ENCODE data around the gene LGI2.

DNA sequence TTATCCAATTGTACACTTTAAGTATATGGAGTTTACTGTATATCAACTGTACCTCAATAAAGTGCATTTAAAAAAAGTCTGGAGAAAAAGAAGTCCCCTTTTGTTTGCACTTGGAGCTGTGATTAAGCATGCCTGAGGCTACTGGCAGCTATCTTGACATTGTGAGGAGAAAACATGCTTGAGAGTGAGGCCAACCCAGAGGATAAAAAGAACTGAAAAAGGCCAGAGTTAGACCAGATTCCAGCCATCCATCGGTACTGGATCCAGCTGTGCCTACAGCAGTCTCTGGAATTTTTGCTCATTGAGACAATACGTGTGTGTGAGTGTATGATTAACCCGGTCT, 57.4 kb downstream of the LGI2 start:
- TF ChIP-seq, protein P1, sequence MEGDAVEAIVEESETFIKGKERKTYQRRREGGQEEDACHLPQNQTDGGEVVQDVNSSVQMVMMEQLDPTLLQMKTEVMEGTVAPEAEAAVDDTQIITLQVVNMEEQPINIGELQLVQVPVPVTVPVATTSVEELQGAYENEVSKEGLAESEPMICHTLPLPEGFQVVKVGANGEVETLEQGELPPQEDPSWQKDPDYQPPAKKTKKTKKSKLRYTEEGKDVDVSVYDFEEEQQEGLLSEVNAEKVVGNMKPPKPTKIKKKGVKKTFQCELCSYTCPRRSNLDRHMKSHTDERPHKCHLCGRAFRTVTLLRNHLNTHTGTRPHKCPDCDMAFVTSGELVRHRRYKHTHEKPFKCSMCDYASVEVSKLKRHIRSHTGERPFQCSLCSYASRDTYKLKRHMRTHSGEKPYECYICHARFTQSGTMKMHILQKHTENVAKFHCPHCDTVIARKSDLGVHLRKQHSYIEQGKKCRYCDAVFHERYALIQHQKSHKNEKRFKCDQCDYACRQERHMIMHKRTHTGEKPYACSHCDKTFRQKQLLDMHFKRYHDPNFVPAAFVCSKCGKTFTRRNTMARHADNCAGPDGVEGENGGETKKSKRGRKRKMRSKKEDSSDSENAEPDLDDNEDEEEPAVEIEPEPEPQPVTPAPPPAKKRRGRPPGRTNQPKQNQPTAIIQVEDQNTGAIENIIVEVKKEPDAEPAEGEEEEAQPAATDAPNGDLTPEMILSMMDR (IDR thresholded peaks at IDR 0.05): no peak
- no peak for TF ChIP-seq POLR2A (IDR thresholded peaks at IDR 0.05)

Measured in vagina (tissue), 2 donors.